T-helper 9 cell (primary cell): ENCODE measurements around the gene GINS2.

Experiments used
- DNase-seq: peaks from one replicate; pipeline ENCODE4 v3.0.0-alpha.2; 2020

The GINS2 gene

DNA sequence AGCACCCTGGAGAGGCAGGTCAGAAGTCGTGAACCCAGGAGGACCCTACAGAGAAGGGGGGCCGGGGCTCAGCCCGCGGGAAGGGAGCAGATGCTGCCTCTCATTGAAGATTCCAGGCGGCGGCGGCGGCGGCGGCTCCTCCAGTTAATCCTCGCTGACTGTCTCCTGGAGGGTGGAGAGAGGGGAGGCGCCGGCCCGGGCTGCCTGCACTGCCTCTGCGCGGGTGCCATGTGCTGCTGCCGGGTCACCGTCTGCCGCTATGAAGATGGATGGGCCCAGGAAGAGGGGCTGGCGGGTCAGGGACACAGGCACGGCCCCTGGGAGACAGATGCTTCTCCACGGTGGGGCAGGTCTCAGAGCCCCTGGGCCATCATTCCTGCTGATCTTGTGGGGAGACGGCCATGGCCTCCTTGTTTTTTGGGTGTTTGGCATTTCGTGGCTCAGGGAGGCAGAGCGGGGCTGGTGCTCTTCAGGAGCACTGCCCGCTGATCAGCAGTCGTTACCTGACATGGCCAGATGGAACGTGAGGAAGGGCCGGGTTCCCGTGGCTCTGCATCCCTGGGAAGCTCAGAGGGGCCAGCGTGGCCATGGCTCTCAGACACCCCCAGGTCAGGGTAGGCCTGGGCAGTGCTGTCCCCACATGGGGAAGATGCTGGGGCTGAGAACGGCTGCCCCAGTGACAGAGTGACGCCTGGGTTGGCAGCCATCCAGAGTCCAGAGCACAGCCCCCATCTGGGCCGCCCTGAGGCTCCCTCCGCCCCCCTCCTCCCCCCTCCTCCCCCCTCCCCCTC is 36.1 kb downstream of the GINS2 start:
- DNase-seq, result no peak

- DNase-seq, result no peak
Observed at GRCh38 chr16:85651629-85652430, 36.9 kb downstream of the GINS2 start.

- DNase-seq, result no peak
Observed at GRCh38 chr16:85650844-85651628, 37.7 kb downstream of the GINS2 start.

DNA sequence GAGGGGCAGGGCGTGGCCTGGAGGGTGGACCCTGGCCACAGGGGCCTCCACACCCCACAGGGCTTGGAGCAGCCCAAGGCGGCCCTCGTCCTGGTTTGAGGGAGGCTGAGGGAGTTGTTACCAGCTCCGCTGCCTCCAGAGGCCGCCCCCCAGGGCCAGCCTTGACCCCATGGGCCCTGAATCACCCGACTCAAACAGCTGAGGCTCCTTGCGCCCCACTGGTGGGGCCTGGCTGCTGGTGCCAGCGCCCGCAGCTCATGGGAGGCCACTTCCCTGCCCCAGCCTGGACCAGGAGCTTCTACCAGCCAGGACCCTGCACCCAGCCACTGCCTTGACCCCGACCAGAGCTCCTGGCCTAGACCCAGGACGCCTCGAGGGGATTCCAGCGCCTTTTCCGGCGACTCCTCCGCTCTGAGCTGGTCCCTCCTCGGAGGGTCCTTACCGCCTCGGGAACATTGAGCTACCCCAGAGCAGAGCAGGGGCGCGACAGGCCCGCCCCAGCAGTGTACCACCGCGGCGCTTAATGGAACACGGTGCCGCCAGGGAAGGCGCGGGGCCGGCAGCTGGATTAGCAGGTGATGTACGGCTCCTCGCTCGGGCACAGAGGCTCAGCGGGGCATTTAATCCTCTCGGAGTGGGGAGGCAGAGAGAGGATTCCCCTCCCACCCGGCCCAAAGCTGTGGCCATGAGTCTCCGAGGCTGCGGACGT is 38.5 kb downstream of the GINS2 start:
- no peak for DNase-seq

DNA sequence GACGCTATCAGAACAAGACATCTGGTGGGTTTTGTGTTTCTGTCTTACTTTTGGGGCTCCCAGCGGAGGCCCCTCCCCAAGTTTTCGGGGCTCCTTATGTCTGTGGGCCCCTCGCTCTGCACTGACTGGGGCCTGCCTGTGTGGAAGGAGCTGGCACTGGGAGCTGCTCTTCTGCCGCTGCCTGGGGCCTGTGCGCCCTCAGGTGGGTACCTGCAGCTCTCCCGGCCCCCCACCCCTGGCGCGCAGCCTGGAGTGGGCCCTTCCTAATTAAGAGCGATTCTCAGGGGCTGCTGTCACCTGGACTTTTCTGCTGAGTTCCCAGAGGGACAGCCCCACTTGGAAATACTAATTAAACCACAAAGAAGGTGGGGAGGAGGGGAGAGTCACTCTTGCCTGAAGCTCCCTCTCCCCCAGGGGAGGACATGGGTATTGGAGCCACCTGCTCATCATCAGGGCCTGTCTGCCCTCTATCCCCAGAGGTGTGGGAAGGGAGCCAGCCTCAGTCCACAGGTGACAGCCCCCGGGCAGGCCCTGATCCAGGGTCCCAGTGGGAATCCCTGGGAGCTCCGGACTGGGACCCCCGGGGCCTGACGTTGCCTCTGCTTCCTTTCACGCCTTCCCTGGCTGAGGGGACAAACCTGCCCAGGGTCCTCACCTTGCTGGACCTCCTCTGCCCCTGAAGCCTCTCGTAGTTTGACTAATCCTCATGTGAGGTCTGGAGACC is 39.2 kb downstream of the GINS2 start:
- DNase-seq, result no peak

DNA sequence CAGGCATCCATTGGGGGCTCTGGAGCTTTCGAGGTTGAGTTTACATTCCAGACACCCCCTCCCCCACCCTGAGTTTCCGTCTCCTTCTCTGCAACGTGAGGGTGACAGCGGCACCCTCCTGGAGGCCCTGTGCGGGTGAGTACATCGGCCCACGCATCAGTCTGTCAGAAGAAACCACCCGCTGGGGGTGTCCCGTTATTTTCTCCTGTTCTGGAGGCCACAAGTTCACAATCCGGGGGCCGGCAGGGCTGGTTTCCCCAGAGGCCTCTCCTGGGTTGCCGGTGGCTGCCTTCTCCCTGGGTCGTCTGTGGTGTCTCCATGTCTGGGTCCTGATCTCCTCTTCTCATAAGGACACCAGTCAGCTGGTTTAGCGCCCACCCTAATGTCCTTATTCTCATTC is 39.9 kb downstream of the GINS2 start:
- DNase-seq, result no peak

- no peak for DNase-seq
Observed at GRCh38 chr16:85648070-85648714, 40.6 kb downstream of the GINS2 start.

- no peak for DNase-seq
Observed at GRCh38 chr16:85646976-85647375, 41.8 kb downstream of the GINS2 start.

DNA sequence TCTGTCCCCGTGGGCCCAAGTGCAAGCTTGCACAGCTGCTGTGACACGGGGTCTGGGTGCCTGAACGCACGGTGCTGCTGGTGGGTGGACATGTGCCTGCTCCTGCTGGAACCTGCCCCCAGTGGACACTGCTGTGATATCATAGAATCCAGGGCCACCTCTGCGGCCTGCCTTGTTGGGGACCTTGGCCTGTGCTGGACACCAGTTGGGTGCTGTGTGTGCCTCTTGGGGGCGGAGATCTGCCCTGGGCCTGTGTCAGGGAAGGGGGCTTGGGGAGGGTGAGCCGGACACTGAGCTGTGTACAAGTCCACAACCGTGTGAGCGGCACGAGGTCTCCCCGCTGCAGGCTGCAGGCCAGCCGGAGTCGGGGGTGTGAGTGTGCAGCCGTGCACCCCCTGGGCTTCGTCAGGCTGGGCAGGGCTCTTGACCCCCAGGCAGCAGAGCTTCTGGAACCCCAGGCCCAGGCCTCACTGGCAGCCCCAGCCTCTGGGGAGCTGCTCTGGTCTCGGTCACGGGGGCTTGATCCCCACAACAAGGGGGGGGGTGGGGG is 42.3 kb downstream of the GINS2 start:
- DNase-seq, result no peak

- no peak for DNase-seq
Observed at GRCh38 chr16:85645021-85645589, 43.6 kb downstream of the GINS2 start.

DNA sequence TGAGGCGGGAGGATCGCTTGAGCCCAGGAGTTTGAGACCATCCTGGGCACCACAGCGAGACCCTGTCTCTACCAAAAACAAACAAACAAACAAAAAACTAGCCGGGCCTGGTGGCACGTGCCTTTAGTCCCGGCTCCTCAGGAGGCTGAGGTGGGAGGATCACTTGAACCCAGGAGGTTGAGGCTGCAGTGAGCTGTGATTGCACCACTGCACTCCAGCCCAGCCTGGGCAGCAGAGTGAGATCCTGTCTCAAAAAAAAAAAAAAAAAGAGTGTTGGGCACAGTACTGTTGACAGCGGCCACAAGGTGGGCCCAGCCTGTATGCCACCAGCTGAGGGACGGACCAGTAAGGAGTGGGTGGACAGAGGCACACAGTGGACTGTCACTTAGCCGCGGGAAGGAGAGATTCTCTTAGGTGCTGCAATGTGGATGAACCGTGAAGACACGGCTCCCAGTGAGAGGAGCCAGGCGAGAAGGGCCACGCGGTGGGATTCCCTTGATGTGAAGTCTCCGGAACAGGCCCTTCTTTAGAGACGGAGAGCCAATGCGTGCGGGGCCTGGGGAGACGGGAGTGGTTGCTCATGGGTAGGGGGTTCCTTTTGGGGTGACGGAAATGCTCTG is 44.6 kb downstream of the GINS2 start:
- DNase-seq, result no peak

DNA sequence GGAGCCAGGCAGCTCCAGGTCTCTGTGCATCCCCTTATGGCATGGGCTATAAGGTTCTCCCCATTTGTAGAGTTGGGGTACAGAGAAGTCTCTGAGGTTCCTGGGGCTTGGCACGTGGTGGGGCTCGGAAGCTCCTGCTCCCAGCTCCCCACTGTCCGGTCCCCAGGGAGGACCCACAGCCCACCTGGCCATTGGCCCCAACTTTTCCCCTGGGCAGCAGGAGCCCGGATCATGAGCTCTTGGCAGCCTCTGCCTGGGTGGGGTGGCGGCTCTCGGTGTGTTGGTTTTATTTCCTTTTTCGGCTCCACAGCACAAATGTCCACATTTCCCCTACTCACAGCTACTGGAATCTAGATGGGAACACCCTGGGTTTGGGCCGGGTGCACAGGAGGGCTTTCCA is 45.1 kb downstream of the GINS2 start:
- DNase-seq, result no peak

DNA sequence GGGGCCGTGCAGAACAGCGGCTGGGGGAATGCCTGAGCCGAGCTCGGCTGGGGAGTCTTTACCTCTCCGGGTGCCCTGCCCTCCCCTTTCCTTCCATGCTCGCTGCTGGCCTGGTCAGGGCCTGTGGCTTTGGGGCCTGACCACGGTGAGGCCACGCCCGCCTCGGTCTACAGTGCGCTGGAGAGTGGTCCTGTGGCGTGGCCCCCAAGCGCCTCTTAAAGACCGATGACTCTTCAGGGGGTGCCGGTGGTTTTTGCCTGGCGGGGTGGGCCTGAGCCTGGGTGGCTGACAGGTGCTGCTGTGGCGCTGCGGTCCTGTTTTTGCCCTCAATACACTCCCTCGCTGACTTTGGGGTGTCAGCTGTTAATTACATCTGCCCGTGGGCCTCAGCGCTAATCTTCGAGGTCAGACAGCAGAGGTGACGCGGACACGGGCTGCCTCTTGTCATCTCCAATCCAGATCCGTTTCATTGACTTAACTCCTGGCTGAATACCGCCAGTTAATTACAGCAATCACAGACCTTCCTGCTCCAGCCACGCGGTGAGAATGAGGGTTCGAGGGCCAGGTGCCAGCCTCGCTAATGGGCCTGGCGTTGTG is 45.9 kb downstream of the GINS2 start:
- no peak for DNase-seq

DNA sequence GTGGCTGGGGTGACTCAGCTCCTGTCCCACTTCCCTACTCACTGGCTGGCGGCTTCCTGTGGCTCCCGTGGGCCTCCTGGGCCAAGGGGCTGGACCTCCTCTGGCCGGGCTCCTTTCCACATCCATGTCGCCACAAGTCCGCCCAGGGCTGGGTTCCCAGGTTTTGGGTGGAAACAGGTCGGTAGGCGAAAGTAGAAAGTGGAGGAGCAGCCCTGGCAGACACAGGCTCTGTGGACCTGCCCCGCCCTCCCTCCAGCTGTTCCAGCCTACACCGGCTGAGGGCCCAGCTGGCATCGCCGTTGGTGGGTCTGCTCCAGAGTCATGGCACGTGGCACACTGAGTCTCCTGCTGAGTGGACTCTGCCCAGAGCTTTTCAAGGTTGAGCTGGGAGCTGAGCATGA is 47.0 kb downstream of the GINS2 start:
- no peak for DNase-seq

DNA sequence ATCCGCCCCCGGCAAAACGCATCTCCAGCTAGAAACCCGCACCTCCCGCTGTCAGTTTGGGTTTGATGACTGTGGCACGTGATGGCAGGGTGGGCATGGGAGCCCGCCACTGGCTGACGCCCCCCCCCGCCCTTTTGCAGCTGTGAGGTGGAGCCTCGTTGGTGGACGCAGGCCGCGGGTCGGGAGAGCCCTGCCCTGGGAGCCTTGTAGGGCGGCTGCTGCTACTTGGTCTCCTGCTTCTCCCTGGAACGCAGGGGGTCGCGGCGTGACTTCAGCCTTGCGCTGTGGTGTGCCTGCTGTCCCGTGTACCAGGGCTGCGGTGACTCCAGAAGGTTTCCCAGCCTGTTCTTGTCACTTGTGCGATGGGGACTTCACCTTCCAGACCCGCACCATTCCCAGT is 47.4 kb downstream of the GINS2 start:
- no peak for DNase-seq

GRCh38 chr16:85640585-85640984 is 48.2 kb downstream of the GINS2 start:
- DNase-seq, result no peak

GRCh38 chr16:85640254-85640558 is 48.5 kb downstream of the GINS2 start:
- DNase-seq, result no peak

DNA sequence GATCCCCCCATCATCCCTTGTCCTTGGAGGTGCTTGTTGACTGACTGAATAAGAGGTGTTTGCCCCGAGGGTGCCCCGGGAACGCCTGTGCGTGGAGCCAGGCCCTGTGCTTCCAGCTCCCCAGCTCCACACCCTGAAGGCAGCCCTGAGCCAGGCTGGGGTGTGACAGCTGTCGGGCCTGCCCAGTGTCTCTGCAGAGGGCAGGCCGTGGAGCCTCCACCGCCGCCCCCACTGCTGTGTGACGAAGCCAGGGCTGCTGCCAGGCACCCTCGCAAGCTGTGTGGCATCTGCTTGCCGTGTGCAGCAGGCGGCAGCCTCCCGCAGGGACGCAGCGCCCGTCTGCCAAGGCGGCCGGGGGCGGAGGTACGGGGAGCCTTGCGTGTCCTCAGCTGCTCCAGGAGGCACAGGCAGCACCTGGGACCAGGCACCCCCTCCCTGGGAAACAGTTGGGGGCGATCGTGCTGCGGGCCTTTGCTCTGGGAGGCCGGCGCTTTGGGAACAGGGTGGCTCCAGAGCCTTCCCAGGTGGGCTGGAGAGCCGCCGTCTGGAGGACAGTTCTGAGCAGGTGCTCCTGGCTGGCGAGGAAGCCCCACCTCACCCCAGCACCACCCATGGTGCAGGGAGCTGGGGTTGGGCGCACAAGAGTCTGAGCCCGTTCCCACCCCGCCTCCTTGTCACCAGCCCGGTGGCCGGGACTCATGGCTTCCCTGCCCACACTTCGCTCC is 49.1 kb downstream of the GINS2 start:
- no peak for DNase-seq

DNA sequence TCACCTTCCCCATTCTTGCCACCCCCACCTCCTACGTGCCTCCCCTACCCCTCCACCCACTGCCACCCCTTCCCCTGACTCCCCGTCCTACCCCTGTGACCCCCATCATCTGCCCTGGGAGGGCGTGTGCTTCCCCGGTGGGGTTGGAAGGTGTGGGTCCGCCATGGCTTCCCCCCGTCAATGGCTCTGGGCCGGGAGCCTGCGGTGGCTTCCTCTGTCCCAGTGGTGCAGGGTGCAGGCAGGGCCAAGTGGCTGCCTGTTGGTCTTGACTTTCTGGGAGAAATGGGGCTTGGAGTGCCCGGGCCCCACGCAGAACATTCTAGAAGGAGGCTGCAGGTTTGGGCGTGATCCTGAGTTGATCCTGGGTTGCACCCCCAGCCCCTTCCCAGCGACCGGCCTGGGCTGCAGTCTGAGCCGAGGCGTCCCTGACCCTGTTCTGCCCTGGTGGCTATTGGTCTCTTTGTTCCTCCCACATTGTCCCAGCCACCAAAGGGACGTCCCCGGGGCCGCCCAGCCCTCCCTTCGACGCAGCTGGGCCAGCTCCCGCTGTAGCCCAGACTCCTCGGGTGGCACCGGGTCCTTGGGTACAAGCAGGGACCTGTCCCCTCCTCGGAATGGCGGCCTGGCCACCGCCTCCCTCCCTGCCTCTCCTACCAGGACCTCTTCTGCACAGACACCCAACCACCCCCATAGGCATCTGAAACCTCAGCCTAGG is 49.9 kb downstream of the GINS2 start:
- DNase-seq, result no peak
